ENCODE data around the gene PCDHGC3. TPM values are rescaled to one million over a fixed set of nuclear protein-coding genes. Genes with fewer than 3 reads are reported as not detected.

PCDHGC3 gene
- total and polyA plus RNA-seq, 2 of the 13 experiments (the other 11 are each of a cell fraction or from before 2014, with no cell fraction given), result 0.20 to 0.30 TPM

GRCh38 chr5:141524604-141525597, 49.1 kb downstream of the PCDHGC3 start (continued):
- TF ChIP-seq, protein P1, sequence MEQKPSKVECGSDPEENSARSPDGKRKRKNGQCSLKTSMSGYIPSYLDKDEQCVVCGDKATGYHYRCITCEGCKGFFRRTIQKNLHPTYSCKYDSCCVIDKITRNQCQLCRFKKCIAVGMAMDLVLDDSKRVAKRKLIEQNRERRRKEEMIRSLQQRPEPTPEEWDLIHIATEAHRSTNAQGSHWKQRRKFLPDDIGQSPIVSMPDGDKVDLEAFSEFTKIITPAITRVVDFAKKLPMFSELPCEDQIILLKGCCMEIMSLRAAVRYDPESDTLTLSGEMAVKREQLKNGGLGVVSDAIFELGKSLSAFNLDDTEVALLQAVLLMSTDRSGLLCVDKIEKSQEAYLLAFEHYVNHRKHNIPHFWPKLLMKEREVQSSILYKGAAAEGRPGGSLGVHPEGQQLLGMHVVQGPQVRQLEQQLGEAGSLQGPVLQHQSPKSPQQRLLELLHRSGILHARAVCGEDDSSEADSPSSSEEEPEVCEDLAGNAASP (CRISPR knock-in tag; IDR thresholded peaks at IDR 0.05; ENCODE audit: borderline replicate concordance), result peak; percentile 47; the same call in 1 of the 2 replicates
- TF ChIP-seq SMAD9 (CRISPR knock-in tag; IDR thresholded peaks at IDR 0.05) (no peak), ARID3A (IDR thresholded peaks at IDR 0.05; ENCODE audit: low read depth, low read length) (peak; percentile 51; the same call in 1 of the 2 replicates), SOX13 (IDR thresholded peaks at IDR 0.05) (no peak), SOX13 (CRISPR knock-in tag; conservative IDR thresholded peaks at IDR 0.05 in 1 of 2, IDR thresholded peaks at IDR 0.05 in 1 of 2) (peak in 1 of 2 experiments; percentile 56; a peak in 2 of 4 replicates), PRDM4 (CRISPR knock-in tag; IDR thresholded peaks at IDR 0.05; ENCODE audit: borderline replicate concordance) (no peak), IRF2 (CRISPR knock-in tag; IDR thresholded peaks at IDR 0.05) (peak; percentile 72; the same call in 1 of the 2 replicates), KDM5B (CRISPR knock-in tag; IDR thresholded peaks at IDR 0.05; ENCODE audit: borderline replicate concordance) (peak; percentile 27; the same call in 1 of the 2 replicates), SAP130 (CRISPR knock-in tag; IDR thresholded peaks at IDR 0.05; ENCODE audit: low read depth) (peak; percentile 53), ZNF839 (CRISPR knock-in tag; IDR thresholded peaks at IDR 0.05; ENCODE audit: borderline replicate concordance) (no peak)
- TF ChIP-seq, protein P2, sequence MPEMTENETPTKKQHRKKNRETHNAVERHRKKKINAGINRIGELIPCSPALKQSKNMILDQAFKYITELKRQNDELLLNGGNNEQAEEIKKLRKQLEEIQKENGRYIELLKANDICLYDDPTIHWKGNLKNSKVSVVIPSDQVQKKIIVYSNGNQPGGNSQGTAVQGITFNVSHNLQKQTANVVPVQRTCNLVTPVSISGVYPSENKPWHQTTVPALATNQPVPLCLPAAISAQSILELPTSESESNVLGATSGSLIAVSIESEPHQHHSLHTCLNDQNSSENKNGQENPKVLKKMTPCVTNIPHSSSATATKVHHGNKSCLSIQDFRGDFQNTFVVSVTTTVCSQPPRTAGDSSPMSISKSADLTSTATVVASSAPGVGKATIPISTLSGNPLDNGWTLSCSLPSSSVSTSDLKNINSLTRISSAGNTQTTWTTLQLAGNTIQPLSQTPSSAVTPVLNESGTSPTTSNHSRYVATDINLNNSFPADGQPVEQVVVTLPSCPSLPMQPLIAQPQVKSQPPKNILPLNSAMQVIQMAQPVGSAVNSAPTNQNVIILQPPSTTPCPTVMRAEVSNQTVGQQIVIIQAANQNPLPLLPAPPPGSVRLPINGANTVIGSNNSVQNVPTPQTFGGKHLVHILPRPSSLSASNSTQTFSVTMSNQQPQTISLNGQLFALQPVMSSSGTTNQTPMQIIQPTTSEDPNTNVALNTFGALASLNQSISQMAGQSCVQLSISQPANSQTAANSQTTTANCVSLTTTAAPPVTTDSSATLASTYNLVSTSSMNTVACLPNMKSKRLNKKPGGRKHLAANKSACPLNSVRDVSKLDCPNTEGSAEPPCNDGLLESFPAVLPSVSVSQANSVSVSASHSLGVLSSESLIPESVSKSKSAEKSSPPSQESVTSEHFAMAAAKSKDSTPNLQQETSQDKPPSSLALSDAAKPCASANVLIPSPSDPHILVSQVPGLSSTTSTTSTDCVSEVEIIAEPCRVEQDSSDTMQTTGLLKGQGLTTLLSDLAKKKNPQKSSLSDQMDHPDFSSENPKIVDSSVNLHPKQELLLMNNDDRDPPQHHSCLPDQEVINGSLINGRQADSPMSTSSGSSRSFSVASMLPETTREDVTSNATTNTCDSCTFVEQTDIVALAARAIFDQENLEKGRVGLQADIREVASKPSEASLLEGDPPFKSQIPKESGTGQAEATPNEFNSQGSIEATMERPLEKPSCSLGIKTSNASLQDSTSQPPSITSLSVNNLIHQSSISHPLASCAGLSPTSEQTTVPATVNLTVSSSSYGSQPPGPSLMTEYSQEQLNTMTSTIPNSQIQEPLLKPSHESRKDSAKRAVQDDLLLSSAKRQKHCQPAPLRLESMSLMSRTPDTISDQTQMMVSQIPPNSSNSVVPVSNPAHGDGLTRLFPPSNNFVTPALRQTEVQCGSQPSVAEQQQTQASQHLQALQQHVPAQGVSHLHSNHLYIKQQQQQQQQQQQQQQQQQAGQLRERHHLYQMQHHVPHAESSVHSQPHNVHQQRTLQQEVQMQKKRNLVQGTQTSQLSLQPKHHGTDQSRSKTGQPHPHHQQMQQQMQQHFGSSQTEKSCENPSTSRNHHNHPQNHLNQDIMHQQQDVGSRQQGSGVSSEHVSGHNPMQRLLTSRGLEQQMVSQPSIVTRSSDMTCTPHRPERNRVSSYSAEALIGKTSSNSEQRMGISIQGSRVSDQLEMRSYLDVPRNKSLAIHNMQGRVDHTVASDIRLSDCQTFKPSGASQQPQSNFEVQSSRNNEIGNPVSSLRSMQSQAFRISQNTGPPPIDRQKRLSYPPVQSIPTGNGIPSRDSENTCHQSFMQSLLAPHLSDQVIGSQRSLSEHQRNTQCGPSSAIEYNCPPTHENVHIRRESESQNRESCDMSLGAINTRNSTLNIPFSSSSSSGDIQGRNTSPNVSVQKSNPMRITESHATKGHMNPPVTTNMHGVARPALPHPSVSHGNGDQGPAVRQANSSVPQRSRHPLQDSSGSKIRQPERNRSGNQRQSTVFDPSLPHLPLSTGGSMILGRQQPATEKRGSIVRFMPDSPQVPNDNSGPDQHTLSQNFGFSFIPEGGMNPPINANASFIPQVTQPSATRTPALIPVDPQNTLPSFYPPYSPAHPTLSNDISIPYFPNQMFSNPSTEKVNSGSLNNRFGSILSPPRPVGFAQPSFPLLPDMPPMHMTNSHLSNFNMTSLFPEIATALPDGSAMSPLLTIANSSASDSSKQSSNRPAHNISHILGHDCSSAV (CRISPR knock-in tag; IDR thresholded peaks at IDR 0.05; ENCODE audit: borderline replicate concordance), result 0 out of 2 replicates have a peak, but pooled peaks have one; percentile 43
